Tibial nerve (tissue), 3 donors: ENCODE results near the gene TIGIT.

Experiments used
- EP300 ChIP-seq, 2 donors: sonication (generic); formaldehyde crosslinking; IDR thresholded peaks; one replicate each; pipeline ENCODE4 v1.6.1; 2017; ENCODE audit warnings: antibody characterized with exemption in 2 of 2, mild to moderate bottlenecking in 1 of 2
- POLR2A ChIP-seq, 2 donors: fragments of 450-650 bp; IDR thresholded peaks; one replicate each; pipeline ENCODE4 v1.6.1; 2017; ENCODE audit warnings: antibody characterized with exemption in 2 of 2, mild to moderate bottlenecking in 2 of 2, moderate library complexity in 2 of 2

GRCh38 chr3:114355653-114356052 lies 61.8 kb downstream of the TIGIT start:
- TF ChIP-seq POLR2A (IDR thresholded peaks at IDR 0.05) (no peak), EP300 (IDR thresholded peaks at IDR 0.05) (no peak)
